Measurements from ENCODE around the gene PPP1R14B.

PPP1R14B gene

GRCh38 chr11:64246871-64247728, at the start of gene PPP1R14B:
Gene PPP1R14B (minus strand): TSS chr11:64246943. CDS start chr11:64246673, 270 bp downstream.
- H3K4me3 ChIP-seq, result peak within 1 kb of the TSS; percentile 99

GRCh38 chr11:64296236-64296635, 49.5 kb upstream of the PPP1R14B start:
- Histone ChIP-seq H3K9ac (ENCODE audit: insufficient read length) (no peak overlapping the region), H3K36me3 (ENCODE audit: insufficient read depth, low read length) (no peaks in the 10 kb centered on the region), H3K9me3 (ENCODE audit: low read depth, low read length) (no peaks in the 10 kb centered on the region), H3K4me3 (no peak overlapping the region), H3K27ac (no peak overlapping the region)
- TF ChIP-seq EZH2 (IDR thresholded peaks at IDR 0.05), result no peak
- TF ChIP-seq FOXP2 (optimal IDR thresholded peaks at IDR 0.05; ENCODE audit: control extremely low read depth, extremely low read length, insufficient read depth), result no peak
- TF ChIP-seq POLR2AphosphoS5 (IDR thresholded peaks at IDR 0.05; ENCODE audit: borderline replicate concordance, low read depth, low read length), result no peak
- no peak for DNase-seq (ENCODE audit: low read depth, low spot score)

More at GRCh38 chr11:64246871-64247728, at the start of gene PPP1R14B:
- H3K36me3 ChIP-seq (ENCODE audit: insufficient read depth, low read length), result peaks cover 4% of the 10 kb centered on the region; the same call in 1 of the 2 replicates
- TF ChIP-seq FOXP2 (optimal IDR thresholded peaks at IDR 0.05; ENCODE audit: control extremely low read depth, extremely low read length, insufficient read depth) (no peak), POLR2AphosphoS5 (IDR thresholded peaks at IDR 0.05; ENCODE audit: borderline replicate concordance, low read depth, low read length) (peak; percentile 59; the same call in 1 of the 2 replicates)
- peak within 1 kb of the TSS; percentile 92 for H3K9ac ChIP-seq (ENCODE audit: insufficient read length)
- H3K27ac ChIP-seq, result peak within 1 kb of the TSS; percentile 87
- no peak for DNase-seq (ENCODE audit: low read depth, low spot score)
- no peaks in the 10 kb centered on the region for H3K9me3 ChIP-seq (ENCODE audit: low read depth, low read length)

DNA sequence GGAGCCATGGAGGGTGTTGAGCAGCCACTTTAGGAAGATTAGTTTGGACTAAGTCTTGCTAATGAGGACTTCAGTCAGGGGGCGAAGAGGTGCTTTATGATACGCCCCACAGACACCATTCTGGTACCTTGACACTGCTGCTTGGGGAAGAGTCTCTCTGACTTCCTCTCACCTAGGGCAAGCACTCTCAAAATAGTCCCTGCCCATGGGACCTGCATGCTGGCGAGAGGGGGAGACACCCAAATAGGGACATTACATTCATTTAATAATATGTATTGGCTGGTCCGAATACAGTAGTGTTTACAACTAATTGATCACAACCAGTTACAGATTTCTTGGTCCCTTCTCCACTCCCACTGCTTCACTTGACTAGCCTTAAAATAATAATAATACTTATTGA, 49.0 kb upstream of the PPP1R14B start:
- TF ChIP-seq POLR2AphosphoS5 (IDR thresholded peaks at IDR 0.05; ENCODE audit: borderline replicate concordance, low read depth, low read length) (no peak), EZH2 (IDR thresholded peaks at IDR 0.05) (no peak), FOXP2 (optimal IDR thresholded peaks at IDR 0.05; ENCODE audit: control extremely low read depth, extremely low read length, insufficient read depth) (no peak)
- H3K4me3 ChIP-seq, result no peak overlapping the region
- no peaks in the 10 kb centered on the region for H3K9me3 ChIP-seq (ENCODE audit: low read depth, low read length)
- H3K9ac ChIP-seq (ENCODE audit: insufficient read length), result no peak overlapping the region
- no peak for DNase-seq (ENCODE audit: low read depth, low spot score)
- H3K36me3 ChIP-seq (ENCODE audit: insufficient read depth, low read length), result no peaks in the 10 kb centered on the region
- H3K27ac ChIP-seq, result no peak overlapping the region

DNA sequence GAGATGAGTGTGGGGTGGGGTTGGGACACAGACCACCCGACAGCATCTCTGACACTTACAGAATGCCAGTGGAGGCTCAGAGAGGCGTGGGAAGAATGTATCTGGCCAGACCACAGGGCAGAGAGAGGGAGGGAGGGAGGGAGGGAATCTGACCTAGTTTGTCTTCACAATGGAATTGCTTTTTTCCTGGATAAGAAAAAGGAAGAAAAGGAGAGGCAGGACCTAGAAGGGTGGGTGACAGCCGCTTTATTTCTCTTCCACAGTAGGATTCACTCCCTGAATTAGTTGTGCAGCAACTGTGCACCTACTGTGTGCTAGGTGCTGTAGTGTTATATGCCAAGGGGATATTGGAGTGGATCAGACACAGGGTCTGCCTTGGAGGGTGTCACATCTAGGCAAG, 48.0 kb upstream of the PPP1R14B start:
- TF ChIP-seq EZH2 (IDR thresholded peaks at IDR 0.05) (no peak), POLR2AphosphoS5 (IDR thresholded peaks at IDR 0.05; ENCODE audit: borderline replicate concordance, low read depth, low read length) (no peak), FOXP2 (optimal IDR thresholded peaks at IDR 0.05; ENCODE audit: control extremely low read depth, extremely low read length, insufficient read depth) (no peak)
- Histone ChIP-seq H3K27ac (no peak overlapping the region), H3K36me3 (ENCODE audit: insufficient read depth, low read length) (no peaks in the 10 kb centered on the region), H3K4me3 (no peak overlapping the region), H3K9ac (ENCODE audit: insufficient read length) (no peak overlapping the region), H3K9me3 (ENCODE audit: low read depth, low read length) (no peaks in the 10 kb centered on the region)
- DNase-seq (ENCODE audit: low read depth, low spot score), result no peak

GRCh38 chr11:64292460-64293254, 45.9 kb upstream of the PPP1R14B start:
- no peak for TF ChIP-seq POLR2AphosphoS5 (IDR thresholded peaks at IDR 0.05; ENCODE audit: borderline replicate concordance, low read depth, low read length)
- TF ChIP-seq FOXP2 (optimal IDR thresholded peaks at IDR 0.05; ENCODE audit: control extremely low read depth, extremely low read length, insufficient read depth), result no peak
- TF ChIP-seq EZH2 (IDR thresholded peaks at IDR 0.05), result no peak
- no peak overlapping the region for H3K9ac ChIP-seq (ENCODE audit: insufficient read length)
- H3K4me3 ChIP-seq, result peak overlapping the region; percentile 56
- H3K36me3 ChIP-seq (ENCODE audit: insufficient read depth, low read length), result no peaks in the 10 kb centered on the region
- no peaks in the 10 kb centered on the region for H3K9me3 ChIP-seq (ENCODE audit: low read depth, low read length)
- no peak overlapping the region for H3K27ac ChIP-seq
- no peak for DNase-seq (ENCODE audit: low read depth, low spot score)

- no peak for DNase-seq (ENCODE audit: low read depth, low spot score)
- no peaks in the 10 kb centered on the region for H3K36me3 ChIP-seq (ENCODE audit: insufficient read depth, low read length)
- H3K27ac ChIP-seq, result no peak overlapping the region
- H3K9ac ChIP-seq (ENCODE audit: insufficient read length), result no peak overlapping the region
- H3K9me3 ChIP-seq (ENCODE audit: low read depth, low read length), result no peaks in the 10 kb centered on the region
- TF ChIP-seq POLR2AphosphoS5 (IDR thresholded peaks at IDR 0.05; ENCODE audit: borderline replicate concordance, low read depth, low read length) (no peak), FOXP2 (optimal IDR thresholded peaks at IDR 0.05; ENCODE audit: control extremely low read depth, extremely low read length, insufficient read depth) (no peak), EZH2 (IDR thresholded peaks at IDR 0.05) (no peak)
- peak overlapping the region; percentile 56 for H3K4me3 ChIP-seq
Observed at GRCh38 chr11:64291752-64292459, 45.2 kb upstream of the PPP1R14B start.

GRCh38 chr11:64291262-64291751, 44.6 kb upstream of the PPP1R14B start, which contains the start of gene KCNK4:
Gene KCNK4 (plus strand): TSS chr11:64291302. CDS start chr11:64293019, 1,717 bp downstream.
- H3K4me3 ChIP-seq, result peak within 1 kb of the TSS; percentile 56

More at GRCh38 chr11:64291262-64291751, 44.6 kb upstream of the PPP1R14B start, which contains the start of gene KCNK4:
- H3K36me3 ChIP-seq (ENCODE audit: insufficient read depth, low read length), result no peaks in the 10 kb centered on the region
- H3K27ac ChIP-seq, result no peak within 1 kb of the TSS
- no peaks in the 10 kb centered on the region for H3K9me3 ChIP-seq (ENCODE audit: low read depth, low read length)
- no peak for DNase-seq (ENCODE audit: low read depth, low spot score)
- H3K9ac ChIP-seq (ENCODE audit: insufficient read length), result no peak within 1 kb of the TSS
- no peak for TF ChIP-seq EZH2 (IDR thresholded peaks at IDR 0.05)
- TF ChIP-seq POLR2AphosphoS5 (IDR thresholded peaks at IDR 0.05; ENCODE audit: borderline replicate concordance, low read depth, low read length), result no peak
- no peak for TF ChIP-seq FOXP2 (optimal IDR thresholded peaks at IDR 0.05; ENCODE audit: control extremely low read depth, extremely low read length, insufficient read depth)
